HuH-7 (cell line): ENCODE measurements around the gene CXCR2.
"Not testable (repeated sequence)": the region's sequence is repeated elsewhere in the genome, so short reads cannot be mapped to it uniquely, and the experiment has no call there.

ENCODE experiments used
- DNase-seq: peaks from one replicate; pipeline ENCODE4 v3.0.0; 2011; ENCODE audit warnings: low spot score

The CXCR2 gene

GRCh38 chr2:218125626-218126080 lies at the start of gene CXCR2:
Gene CXCR2 (plus strand): TSS chr2:218126028. CDS start chr2:218134802, 8,774 bp downstream.
- DNase-seq, result no peak

DNA sequence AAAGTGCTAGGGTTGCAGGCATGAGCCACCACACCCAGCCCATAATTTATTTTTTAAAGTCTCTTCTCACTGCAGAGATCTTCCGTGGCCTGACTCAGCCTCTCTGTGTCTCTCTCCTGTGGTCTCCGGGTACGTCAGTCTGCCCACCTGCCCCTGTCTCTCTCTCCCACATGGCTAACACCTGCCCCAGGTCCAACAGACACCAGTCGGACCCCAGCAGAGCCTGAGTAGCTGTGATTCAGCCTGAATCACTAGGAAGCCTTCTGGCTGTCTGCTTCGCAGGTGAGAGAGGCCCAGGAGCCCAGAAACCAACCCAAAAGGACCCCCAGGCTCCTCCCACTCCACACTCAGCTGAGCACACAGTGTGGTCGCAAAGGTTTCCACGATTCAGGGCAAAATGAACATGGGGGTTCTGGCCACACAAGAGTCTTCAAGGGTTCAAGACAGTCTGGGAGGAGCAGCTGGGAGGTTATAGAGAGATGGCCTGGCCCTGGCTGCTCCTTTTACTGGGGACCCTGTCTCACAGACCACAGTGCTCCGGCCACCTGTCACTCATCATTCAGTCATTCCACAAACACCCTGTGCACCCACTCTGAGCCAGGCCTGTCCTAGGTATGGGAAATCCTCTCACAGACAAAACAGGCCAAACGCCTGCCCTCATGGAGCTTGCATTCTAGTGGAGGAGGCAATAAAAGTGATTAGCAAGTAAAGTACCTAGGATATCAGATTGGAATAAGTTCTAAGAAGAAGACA lies 48.2 kb upstream of the CXCR2 start:
- DNase-seq, result no peak

DNA sequence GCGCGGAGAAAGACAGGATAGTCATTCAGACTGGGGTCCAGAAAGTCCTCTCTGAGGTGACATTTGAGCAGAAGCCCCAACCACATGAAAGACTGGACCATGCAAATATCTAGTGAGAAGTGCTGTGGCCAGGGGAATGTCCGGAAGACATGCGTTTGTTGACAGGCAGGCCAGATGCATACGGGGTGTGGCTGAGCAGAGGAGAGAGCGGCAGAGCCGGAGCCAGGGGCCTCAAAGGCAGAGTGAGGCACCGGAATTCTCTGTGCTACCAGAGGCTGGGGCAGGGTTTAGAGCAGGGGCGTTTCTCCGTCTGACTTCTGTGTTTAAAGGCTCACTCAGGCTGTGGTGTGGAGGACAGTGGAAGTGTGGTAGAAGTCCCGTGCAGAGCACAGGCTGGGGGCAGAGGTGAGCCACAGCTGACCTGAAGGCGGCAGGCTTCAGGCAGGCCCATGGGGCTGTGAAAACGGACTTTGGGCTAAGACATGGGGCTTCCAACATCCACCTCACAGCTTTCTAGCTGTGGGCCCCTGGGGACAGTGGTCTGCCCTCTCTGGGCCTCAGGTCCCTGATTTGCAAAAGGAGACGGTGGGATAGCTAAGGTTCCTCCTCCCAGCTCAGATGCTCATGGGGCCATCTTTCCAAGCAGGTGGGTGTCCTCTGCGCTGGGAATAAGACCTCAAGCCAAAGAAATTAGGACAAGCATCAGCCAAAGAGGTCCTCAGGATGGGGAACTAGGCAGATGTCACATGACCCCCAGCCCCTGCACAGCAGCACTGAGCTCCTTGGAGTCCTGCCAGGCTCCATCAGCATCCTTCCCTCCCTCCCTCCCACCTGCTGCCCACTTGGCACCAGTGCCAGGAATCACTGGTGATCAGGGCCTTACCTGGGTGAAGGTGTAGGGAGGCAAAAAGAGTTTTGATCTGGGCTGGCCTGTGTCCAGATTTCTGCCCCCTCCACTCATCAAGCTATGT lies 45.6 kb upstream of the CXCR2 start:
- DNase-seq, result no peak

- no peak for DNase-seq
These were observed 44.8 kb upstream of the CXCR2 start for GRCh38 chr2:218081063-218081462.

DNA sequence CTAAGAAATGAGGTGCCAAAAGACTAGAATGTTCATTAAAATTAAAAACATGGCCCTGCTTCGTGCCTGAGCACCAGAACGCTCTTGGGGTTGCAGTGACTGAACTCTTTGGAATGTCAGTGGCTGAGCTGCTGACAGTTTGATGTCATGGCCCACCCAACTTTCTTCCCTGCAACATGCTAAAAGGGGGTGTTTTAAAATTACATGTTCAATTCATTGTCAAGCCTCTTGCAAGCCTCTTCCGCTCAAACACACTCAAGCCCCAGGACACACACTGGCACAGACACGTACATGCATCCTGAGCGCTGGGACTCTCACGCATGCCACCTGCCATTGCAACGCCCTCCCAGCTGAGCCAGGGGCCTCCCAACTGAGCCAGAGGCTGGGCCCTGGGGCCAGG lies 44.1 kb upstream of the CXCR2 start:
- no peak for DNase-seq

DNA sequence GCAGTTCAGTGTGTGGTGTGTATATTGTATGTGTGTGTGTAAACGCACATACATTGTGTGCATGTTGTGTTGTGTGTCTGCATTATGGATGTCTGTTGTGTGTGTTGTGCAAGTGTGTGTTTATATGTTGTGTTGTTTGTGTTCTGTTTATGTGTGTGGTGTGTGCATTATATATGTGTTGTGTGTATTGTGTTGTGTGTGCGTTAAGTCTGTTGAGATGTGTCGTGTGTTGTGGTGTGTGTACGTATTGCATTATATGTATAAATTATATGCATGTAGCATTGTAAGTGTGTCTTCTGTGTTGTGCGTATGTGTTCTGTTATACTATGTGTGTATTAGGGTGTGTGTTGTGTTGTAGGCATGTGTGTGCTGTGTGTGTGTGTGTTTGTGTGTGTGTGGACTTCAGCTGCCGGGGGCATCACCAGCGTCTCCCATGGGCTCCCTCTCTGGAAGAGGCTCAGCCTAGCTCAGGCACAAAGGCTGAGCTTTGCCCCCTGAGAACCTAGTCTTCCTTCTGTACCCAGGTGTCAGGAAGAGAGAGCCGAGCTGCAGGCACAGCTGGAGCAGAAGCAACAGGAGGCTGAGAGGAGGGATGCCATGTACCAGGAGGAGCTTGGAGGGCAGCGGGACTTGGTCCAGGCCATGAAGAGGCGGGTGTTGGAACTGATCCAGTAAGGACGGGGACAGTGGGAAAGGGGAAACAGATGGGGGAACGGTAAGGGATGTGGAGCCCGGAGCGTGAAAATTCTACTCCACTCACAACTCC lies 43.1 kb upstream of the CXCR2 start:
- no peak for DNase-seq

DNA sequence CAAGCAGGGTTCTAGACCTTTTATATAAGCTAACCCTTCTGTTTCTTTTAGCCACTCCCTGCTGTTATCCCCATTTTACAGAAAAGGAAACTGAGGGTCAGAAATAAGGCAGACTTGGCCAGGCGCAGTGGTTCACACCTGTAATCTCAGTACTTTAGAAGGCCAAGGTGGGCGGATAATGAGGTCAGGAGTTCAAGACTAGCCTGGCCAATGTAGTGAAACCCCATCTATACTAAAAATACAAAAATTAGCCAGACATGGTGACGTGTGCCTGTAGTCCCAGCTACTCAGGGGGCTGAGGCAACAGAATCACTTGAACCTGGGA lies 42.5 kb upstream of the CXCR2 start:
- no peak for DNase-seq

GRCh38 chr2:218086478-218086877 lies 39.4 kb upstream of the CXCR2 start:
- DNase-seq, result no peak

- no peak for DNase-seq
These were observed 36.6 kb upstream of the CXCR2 start for GRCh38 chr2:218089259-218089658.

GRCh38 chr2:218091746-218092145 lies 34.1 kb upstream of the CXCR2 start:
- no peak for DNase-seq

- no peak for DNase-seq
These were observed 31.9 kb upstream of the CXCR2 start for GRCh38 chr2:218093879-218094278.

DNA sequence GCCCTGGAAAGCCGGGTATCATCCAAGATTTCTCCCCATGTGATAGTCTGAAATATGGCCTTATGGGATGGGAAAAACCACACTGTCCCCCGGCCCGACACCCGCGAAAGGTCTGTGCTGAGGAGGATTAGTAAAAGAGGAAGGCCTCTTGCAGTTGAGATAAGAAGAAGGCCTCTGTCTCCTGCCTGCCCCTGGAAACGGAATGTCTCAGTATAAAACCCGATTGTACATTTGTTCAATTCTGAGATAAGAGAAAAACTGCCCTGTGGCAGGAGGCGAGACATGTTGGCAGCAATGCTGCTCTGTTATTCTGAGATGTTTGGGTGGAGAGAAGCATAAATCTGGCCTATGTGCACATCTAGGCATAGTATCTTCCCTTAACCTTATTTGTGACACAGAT lies 30.0 kb upstream of the CXCR2 start:
- DNase-seq, result no peak

GRCh38 chr2:218097975-218098374 lies 27.9 kb upstream of the CXCR2 start:
- no peak for DNase-seq

DNA sequence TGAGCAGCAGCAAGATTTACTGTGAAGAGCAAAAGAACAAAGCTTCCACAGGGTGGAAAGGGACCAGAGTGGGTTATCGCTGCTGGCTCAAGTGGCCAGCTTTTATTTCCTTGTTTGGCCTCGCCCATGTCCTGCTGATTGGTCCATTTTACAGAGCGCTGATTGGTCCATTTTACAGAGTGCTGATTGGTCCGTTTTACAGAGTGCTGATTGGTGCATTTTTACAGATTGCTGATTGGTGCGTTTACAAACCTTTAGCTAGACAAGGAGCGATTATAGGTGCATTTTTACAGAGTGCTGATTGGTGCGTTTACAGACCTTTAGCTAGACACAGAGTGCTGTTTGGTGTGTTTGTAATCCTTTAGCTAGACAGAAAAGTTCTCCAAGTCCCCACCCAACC lies 17.0 kb upstream of the CXCR2 start:
- not testable (repeated sequence) for DNase-seq

DNA sequence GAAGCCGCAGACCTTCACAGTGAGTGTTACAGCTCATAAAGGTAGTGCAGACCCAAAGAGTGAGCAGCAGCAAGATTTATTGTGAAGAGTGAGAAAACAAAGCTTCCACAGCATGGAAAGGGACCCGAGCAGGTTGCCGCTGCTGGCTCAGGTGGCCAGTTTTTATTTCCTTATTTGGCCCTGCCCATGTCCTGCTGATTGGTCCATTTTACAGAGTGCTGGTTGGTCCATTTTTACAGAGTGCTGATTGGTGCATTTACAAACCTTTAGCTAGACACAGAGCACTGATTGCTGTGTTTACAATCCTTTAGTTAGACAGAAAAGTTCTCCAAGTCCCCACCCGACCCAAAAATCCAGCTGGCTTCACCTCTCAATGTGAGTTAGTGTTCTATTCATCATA lies 4.0 kb upstream of the CXCR2 start:
- DNase-seq, result not testable (repeated sequence)

GRCh38 chr2:218122286-218122685 lies 3.5 kb upstream of the CXCR2 start:
- DNase-seq, result not testable (repeated sequence)

DNA sequence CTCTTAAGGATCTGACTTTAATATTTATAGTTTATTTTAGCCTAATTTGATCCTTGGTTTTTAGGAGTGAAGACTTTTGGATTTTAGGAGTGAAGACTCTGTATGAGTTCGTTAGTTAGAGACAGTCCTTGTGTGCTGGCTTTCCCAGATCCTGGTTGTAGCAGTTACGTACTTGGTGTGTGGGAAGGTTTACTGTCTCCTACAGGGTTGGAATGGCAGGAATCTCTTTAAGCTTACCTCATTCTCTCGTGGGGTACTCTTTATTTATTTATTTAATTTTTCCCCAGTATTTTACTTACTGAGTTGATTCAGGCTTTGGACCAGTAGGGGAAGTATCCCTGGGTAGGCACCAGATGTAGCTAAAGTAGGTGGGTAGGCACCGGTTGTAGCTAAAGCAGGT lies 1.8 kb upstream of the CXCR2 start:
- no peak for DNase-seq

GRCh38 chr2:218125095-218125494 lies 733 bp upstream of the CXCR2 start:
- DNase-seq, result no peak

DNA sequence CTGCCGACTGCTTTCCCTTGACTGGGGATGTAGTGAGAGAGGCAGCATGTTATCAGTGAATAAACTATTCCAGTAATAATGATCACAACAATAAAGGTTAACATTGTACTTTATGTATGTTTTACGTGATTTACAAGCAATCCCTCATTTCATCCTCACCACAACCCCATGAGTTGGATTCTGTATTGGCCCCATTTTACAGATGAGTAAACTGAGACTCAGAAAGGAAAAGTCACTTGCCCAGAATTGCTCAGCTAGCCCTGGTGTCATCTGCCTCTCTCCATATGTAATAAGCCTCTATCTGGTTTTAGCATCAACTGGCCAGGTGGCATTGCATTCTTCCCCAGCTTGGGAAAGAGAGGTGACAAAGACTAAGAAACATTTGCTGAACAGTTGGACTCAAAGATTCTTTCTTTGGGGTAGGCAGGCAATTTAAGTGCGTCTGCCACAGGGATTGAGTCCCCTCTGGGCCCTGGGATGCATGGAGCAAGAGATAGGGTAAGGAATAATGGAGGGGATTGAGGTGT lies 2.2 kb downstream of the CXCR2 start:
- no peak for DNase-seq

DNA sequence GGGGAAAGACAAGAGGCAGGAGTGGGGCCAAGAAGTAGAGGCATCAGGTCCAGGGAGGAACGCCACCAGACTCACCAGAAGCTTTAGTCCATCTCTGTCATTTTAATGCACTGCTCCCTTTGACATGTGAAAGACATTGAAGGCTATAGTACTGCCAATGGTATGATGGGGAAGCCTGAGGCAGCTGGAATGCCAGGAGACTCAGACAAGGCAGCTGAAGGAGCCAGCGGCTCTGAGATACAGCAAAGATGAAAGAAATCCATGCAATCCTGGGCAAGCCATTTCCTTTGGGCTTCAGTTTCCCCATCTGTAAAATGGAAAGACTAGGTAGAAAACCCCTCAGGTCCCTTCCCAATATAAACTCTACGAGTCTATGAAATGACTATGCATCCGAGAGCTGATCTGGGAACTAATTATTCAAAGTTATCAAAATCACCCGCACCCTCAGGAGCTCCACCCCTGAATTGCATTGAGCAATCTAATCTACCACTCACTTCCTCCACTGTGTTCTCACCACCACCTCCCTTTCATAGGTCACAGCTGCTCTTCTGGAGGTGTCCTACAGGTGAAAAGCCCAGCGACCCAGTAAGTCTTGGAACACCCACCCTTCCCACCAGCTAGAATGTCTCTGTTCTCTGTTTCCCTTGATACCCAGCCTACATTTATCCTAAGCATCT lies 3.1 kb downstream of the CXCR2 start:
- no peak for DNase-seq

DNA sequence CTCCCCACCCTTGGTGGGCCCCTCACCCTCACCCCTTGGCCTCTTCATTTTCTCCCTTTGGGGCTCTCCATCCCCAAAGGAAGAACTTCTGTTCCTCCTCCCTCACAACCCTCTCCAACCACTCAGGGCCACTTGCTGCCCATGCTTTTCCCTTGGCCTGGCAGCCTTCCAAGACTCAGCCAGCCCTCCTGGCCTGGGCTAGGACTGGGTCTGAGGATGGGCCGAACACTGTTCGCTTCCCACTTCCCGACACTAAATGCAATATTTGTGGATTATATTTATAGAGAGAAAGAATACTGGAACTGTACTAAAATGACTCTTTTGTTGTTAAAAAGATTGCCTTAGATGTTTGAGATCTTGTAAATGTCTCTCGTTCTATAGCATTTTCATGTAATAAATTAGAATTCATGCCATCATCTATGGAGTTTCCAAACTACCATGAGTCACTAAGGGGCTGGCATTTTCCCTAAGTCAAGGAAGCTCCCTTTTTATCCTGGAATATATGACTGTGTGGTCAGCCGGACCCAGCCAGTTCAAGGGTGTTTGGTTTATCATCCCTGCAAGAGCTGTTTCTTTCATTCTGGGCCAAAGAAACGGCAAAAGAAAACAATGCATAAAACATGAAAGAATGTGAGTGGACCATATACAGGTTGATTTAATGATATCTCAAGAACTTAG lies 3.8 kb downstream of the CXCR2 start:
- DNase-seq, result no peak
